OCI-LY7 (cell line): ENCODE measurements around the gene CLSTN2. TPM values are rescaled to one million over a fixed set of nuclear protein-coding genes. Genes with fewer than 3 reads are reported as not detected.

Experiments used
- BruUV-seq: library from RNA; stranded (reverse); fragments of 400-500 nt; replicated peaks from 2 replicates; lab custom pipeline; 2021; lab: Mats Ljungman, UMichigan
- CTCF ChIA-PET: fragments of 300-600 bp; sonication (Branson Sonifier 250); formaldehyde crosslinking; loops from one replicate; lab custom pipeline; 2022; ENCODE audit warnings: antibody characterized with exemption; ENCODE audit not compliant: unreplicated experiment; lab: Charles Lee
- POLR2A ChIA-PET: fragments of 300-600 bp; sonication (Branson Sonifier 250); formaldehyde crosslinking; loops from one replicate; lab custom pipeline; 2022; ENCODE audit warnings: antibody characterized with exemption; lab: Charles Lee
- DNase-seq: peaks from one replicate; pipeline ENCODE4 v3.0.0-alpha.2; 2015; ENCODE audit warnings: low spot score
- H2AFZ ChIP-seq: fragments of 200-600 bp; sonication (generic), shearing (Covaris generic); 2 replicates; pipeline ENCODE4 v1.6.1; 2014; ENCODE audit warnings: mild to moderate bottlenecking, antibody characterized with exemption, low read length, moderate library complexity
- H3K27ac ChIP-seq: fragments of 200-600 bp; sonication (generic); 2 replicates; pipeline ENCODE4 v1.5.1; 2014; ENCODE audit warnings: mixed run types, low read depth, mild to moderate bottlenecking, moderate library complexity, low read length, inconsistent platforms; ENCODE audit not compliant: poor library complexity, severe bottlenecking
- H3K36me3 ChIP-seq: fragments of 200-600 bp; sonication (generic); 2 replicates; pipeline ENCODE4 v1.6.1; 2014; ENCODE audit warnings: mild to moderate bottlenecking, antibody characterized with exemption, low read length, moderate library complexity, mixed read lengths; ENCODE audit not compliant: insufficient read depth
- H3K4me1 ChIP-seq: fragments of 200-600 bp; sonication (generic); 2 replicates; pipeline ENCODE4 v1.5.1; 2014; ENCODE audit warnings: mild to moderate bottlenecking, low read length; ENCODE audit not compliant: insufficient read depth, poor library complexity, severe bottlenecking
- H3K4me2 ChIP-seq: fragments of 200-600 bp; sonication (generic); 2 replicates; pipeline ENCODE4 v1.6.1; 2014; ENCODE audit warnings: mild to moderate bottlenecking, low read length
- H3K4me3 ChIP-seq: fragments of 200-600 bp; sonication (generic); 2 replicates; pipeline ENCODE4 v1.5.1; 2014; ENCODE audit warnings: mild to moderate bottlenecking, low read depth, low read length; ENCODE audit not compliant: poor library complexity, severe bottlenecking
- H3K79me2 ChIP-seq: fragments of 200-600 bp; sonication (generic); 2 replicates; pipeline ENCODE4 v1.6.1; 2016; ENCODE audit warnings: low read depth, mild to moderate bottlenecking, low read length, moderate library complexity, mixed read lengths; ENCODE audit not compliant: insufficient read depth
- H3K9me2 ChIP-seq: fragments of 200-600 bp; sonication (generic); 2 replicates; pipeline ENCODE4 v1.6.1; 2016; ENCODE audit warnings: mild to moderate bottlenecking, low read length, mixed read lengths; ENCODE audit not compliant: insufficient read depth
- H3K9me3 ChIP-seq: fragments of 200-600 bp; sonication (generic); 2 replicates; pipeline ENCODE4 v1.6.1; 2014; ENCODE audit warnings: mild to moderate bottlenecking, mixed run types, low read length, mixed read lengths
- H4K20me1 ChIP-seq: fragments of 200-600 bp; sonication (generic); 2 replicates; pipeline ENCODE4 v1.6.1; 2014; ENCODE audit warnings: mild to moderate bottlenecking, antibody characterized with exemption, low read length, moderate library complexity, mixed read lengths; ENCODE audit not compliant: insufficient read depth
- CTCF ChIP-seq: fragments of 200-600 bp; sonication (generic); conservative IDR thresholded peaks from 2 replicates; pipeline ENCODE4 v1.5.1; 2014; ENCODE audit warnings: mild to moderate bottlenecking, antibody characterized with exemption, low read length, moderate library complexity, mixed read lengths
- EZH2phosphoT487 ChIP-seq: fragments of 200-600 bp; sonication (generic); IDR thresholded peaks from 2 replicates; pipeline ENCODE4 v1.6.1; 2018; ENCODE audit warnings: low read depth, borderline replicate concordance, mild to moderate bottlenecking, mixed run types, antibody characterized with exemption, low read length, moderate library complexity, mixed read lengths
- intact Hi-C: fragments of 100-400 bp; cut with micrococcal nuclease; formaldehyde crosslinking; loops from one replicate; pipeline ENCODE4 v1.10.0; 2022; ENCODE audit not compliant: unreplicated experiment
- total RNA-seq, 2 experiments: library from RNA; depleted of rRNA in 1 of 2; stranded (reverse); fragments of >200 nt in 1 of 2; shearing (Covaris generic) in 1 of 2; gene quantifications; 2 replicates each; pipeline ENCODE4 v1.2.3, GENCODE V29; 2014 to 2022

The CLSTN2 gene
- total RNA-seq, 2 experiments from 2014 or later = not detected

- ChIA-PET POLR2A (interaction anchor here (0.7 to 0.8 kb wide), 2 partner anchors 23 to 587 kb away, joined by 3 to 4 read pairs; no protein-coding TSS in a partner anchor), CTCF (no interaction called here)
- no peaks in the 10 kb centered on the region for H3K36me3 ChIP-seq
- no peak overlapping the region for H2AFZ ChIP-seq
- BruUV-seq = no TSS peak
- H3K4me2 ChIP-seq = no peak overlapping the region
- H3K9me2 ChIP-seq = no peaks in the 10 kb centered on the region
- H3K27ac ChIP-seq = no peak overlapping the region
- TF ChIP-seq CTCF (no peak), EZH2phosphoT487 (no peak)
- intact Hi-C loops = no loop called here
- no peak overlapping the region for H3K4me3 ChIP-seq
- no peak for DNase-seq
- H3K79me2 ChIP-seq = no peaks in the 10 kb centered on the region
- no peaks in the 10 kb centered on the region for H3K4me1 ChIP-seq
- no peaks in the 10 kb centered on the region for H4K20me1 ChIP-seq
- no peaks in the 10 kb centered on the region for H3K9me3 ChIP-seq
Measured at GRCh38 chr3:140387244-140387643, 452.3 kb downstream of the CLSTN2 start.

GRCh38 chr3:140388202-140388922, 453.4 kb downstream of the CLSTN2 start:
- CTCF ChIA-PET = no interaction called here
- Histone ChIP-seq H3K27ac (no peak overlapping the region), H3K79me2 (no peaks in the 10 kb centered on the region), H3K4me1 (no peaks in the 10 kb centered on the region), H4K20me1 (no peaks in the 10 kb centered on the region), H3K9me3 (no peaks in the 10 kb centered on the region), H3K4me2 (no peak overlapping the region), H2AFZ (no peak overlapping the region), H3K9me2 (no peaks in the 10 kb centered on the region), H3K36me3 (no peaks in the 10 kb centered on the region), H3K4me3 (no peak overlapping the region)
- TF ChIP-seq EZH2phosphoT487 = no peak
- no peak for TF ChIP-seq CTCF
- intact Hi-C loops = no loop called here
- no TSS peak for BruUV-seq
- POLR2A ChIA-PET = no interaction called here
- DNase-seq = no peak

GRCh38 chr3:140391061-140391460, 456.1 kb downstream of the CLSTN2 start:
- ChIA-PET POLR2A (no interaction called here), CTCF (no interaction called here)
- Histone ChIP-seq H3K79me2 (no peaks in the 10 kb centered on the region), H3K4me2 (no peak overlapping the region), H3K9me2 (no peaks in the 10 kb centered on the region), H2AFZ (no peak overlapping the region), H3K27ac (no peak overlapping the region), H4K20me1 (no peaks in the 10 kb centered on the region), H3K4me3 (no peak overlapping the region), H3K4me1 (no peaks in the 10 kb centered on the region), H3K9me3 (no peaks in the 10 kb centered on the region), H3K36me3 (no peaks in the 10 kb centered on the region)
- intact Hi-C loops = no loop called here
- DNase-seq = no peak
- TF ChIP-seq EZH2phosphoT487 = no peak
- no peak for TF ChIP-seq CTCF
- BruUV-seq = no TSS peak
